Neutrophil (primary cell): ENCODE measurements around the gene NR6A1.
A peak's percentile ranks its signal among the peaks of the same experiment; 100 is the strongest.

Experiments
- H3K27ac ChIP-seq: fragments of 200-600 bp; sonication (generic); 2 replicates; pipeline ENCODE4 v1.5.1; 2016; ENCODE audit warnings: mild to moderate bottlenecking, moderate library complexity
- H3K27me3 ChIP-seq: fragments of 200-600 bp; sonication (generic); 2 replicates; pipeline ENCODE4 v1.6.0; 2016; ENCODE audit warnings: mild to moderate bottlenecking
- H3K36me3 ChIP-seq: fragments of 200-600 bp; sonication (generic); 2 replicates; pipeline ENCODE4 v1.5.1; 2017
- H3K4me1 ChIP-seq, 2 experiments: fragments of 200-600 bp in 1 of 2; sonication (generic) in 1 of 2; 1 replicate in 1 of 2; 2 replicates in 1 of 2; pipeline versions ENCODE4 v1.5.1 to v1.6.1; 2013 to 2016; ENCODE audit warnings: low read depth in 1 of 2, low read length in 1 of 2, mild to moderate bottlenecking in 1 of 2, moderate library complexity in 1 of 2; ENCODE audit not compliant: control insufficient read depth in 1 of 2, insufficient read depth in 1 of 2
- H3K4me3 ChIP-seq, 2 experiments: fragments of 200-600 bp in 1 of 2; sonication (generic) in 1 of 2; 1 replicate in 1 of 2; 2 replicates in 1 of 2; pipeline ENCODE4 v1.5.1; 2013 to 2016; ENCODE audit warnings: low read depth in 1 of 2, low read length in 1 of 2, mild to moderate bottlenecking in 1 of 2, moderate library complexity in 1 of 2
- H3K9me3 ChIP-seq: fragments of 200-600 bp; sonication (generic); 2 replicates; pipeline ENCODE4 v1.5.1; 2016
- CTCF ChIP-seq: fragments of 200-600 bp; sonication (generic); IDR thresholded peaks from 2 replicates; pipeline ENCODE4 v1.5.1; 2016; ENCODE audit warnings: antibody characterized with exemption

Gene NR6A1

GRCh38 chr9:124662561-124662960, 108.5 kb downstream of the NR6A1 start:
- Histone ChIP-seq H3K27ac (no peak overlapping the region), H3K36me3 (no peaks in the 10 kb centered on the region), H3K27me3 (no peaks in the 10 kb centered on the region), H3K4me1 (peaks cover 25 to 31% of the 10 kb centered on the region in 2 experiments), H3K4me3 (no peak overlapping the region), H3K9me3 (no peaks in the 10 kb centered on the region)
- no peak for TF ChIP-seq CTCF

- H3K4me3 ChIP-seq, result no peak overlapping the region
- H3K36me3 ChIP-seq, result no peaks in the 10 kb centered on the region
- peaks cover 25 to 31% of the 10 kb centered on the region in 2 experiments for H3K4me1 ChIP-seq
- H3K27me3 ChIP-seq, result no peaks in the 10 kb centered on the region
- no peaks in the 10 kb centered on the region for H3K9me3 ChIP-seq
- H3K27ac ChIP-seq, result no peak overlapping the region
- TF ChIP-seq CTCF, result no peak
Observed at GRCh38 chr9:124661271-124661670, 109.8 kb downstream of the NR6A1 start.

GRCh38 chr9:124660341-124660801, 110.7 kb downstream of the NR6A1 start:
- Histone ChIP-seq H3K36me3 (no peaks in the 10 kb centered on the region), H3K4me3 (no peak overlapping the region), H3K27me3 (no peaks in the 10 kb centered on the region), H3K27ac (no peak overlapping the region), H3K9me3 (no peaks in the 10 kb centered on the region), H3K4me1 (peaks cover 25 to 31% of the 10 kb centered on the region in 2 experiments)
- no peak for TF ChIP-seq CTCF

GRCh38 chr9:124659099-124659659, 111.9 kb downstream of the NR6A1 start:
- no peaks in the 10 kb centered on the region for H3K27me3 ChIP-seq
- TF ChIP-seq CTCF, result no peak
- H3K27ac ChIP-seq, result peak overlapping the region; percentile 39
- no peaks in the 10 kb centered on the region for H3K36me3 ChIP-seq
- H3K4me1 ChIP-seq, result peaks cover 28 to 34% of the 10 kb centered on the region in 2 experiments
- peak overlapping the region; percentile 12 to 22 for H3K4me3 ChIP-seq
- H3K9me3 ChIP-seq, result no peaks in the 10 kb centered on the region

GRCh38 chr9:124658165-124659017, 112.7 kb downstream of the NR6A1 start:
- Histone ChIP-seq H3K4me1 (peaks cover 29 to 35% of the 10 kb centered on the region in 2 experiments), H3K4me3 (peak overlapping the region in 1 of 2 experiments; percentile 12), H3K27ac (peak overlapping the region; percentile 39), H3K36me3 (no peaks in the 10 kb centered on the region), H3K27me3 (no peaks in the 10 kb centered on the region), H3K9me3 (no peaks in the 10 kb centered on the region)
- TF ChIP-seq CTCF, result no peak
